HG02798 (cell line): ENCODE results near the gene TCEA3.

Experiments used
- ATAC-seq: cut with Tn5 transposase; IDR thresholded peaks from one replicate; pipeline ENCODE4 v1.9.1; 2021; ENCODE audit warnings: mild to moderate bottlenecking; ENCODE audit not compliant: unreplicated experiment, poor library complexity

TCEA3 gene

GRCh38 chr1:23424293-23425192 is at the start of gene TCEA3:
TCEA3 (minus strand) TSS chr1:23424748; CDS start chr1:23424633, 115 bp downstream.
- no peak for ATAC-seq

DNA sequence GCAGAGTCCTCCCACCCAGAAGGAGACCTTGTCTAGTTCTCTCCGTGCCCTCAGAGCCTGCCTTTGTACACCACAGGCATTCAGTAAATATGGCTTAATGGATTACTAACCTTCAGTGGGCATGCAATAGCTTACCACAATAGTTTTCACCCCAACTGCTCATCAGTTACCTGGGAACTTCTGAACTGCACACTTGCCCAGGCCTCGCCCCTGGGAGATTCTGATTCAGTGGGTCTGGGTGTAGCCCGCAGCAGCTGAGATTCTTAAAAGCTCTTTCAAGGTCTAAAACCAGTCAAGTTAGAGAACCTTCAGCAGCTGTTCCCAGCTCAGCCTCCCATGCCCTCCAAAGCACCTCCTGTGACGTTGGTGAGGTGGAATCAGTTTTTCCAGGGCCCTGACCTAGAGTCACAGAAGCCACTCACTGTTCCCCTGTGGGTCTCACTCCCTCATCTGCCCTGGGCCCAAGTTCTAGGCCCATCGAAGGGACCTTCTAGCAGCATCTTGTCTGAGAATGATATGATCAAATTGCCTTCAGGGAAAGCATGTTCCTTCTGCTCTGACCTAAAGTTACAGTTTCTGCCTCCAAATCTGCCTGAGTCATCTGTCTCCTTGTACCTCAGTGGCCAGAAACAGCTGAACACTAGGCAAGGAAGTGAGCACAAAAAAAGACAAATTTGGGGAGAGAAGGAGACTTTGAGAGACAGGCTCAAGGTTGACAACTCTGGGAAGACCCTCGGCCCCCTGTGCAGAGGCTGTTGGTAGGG is 48.7 kb upstream of the TCEA3 start:
- no peak for ATAC-seq

DNA sequence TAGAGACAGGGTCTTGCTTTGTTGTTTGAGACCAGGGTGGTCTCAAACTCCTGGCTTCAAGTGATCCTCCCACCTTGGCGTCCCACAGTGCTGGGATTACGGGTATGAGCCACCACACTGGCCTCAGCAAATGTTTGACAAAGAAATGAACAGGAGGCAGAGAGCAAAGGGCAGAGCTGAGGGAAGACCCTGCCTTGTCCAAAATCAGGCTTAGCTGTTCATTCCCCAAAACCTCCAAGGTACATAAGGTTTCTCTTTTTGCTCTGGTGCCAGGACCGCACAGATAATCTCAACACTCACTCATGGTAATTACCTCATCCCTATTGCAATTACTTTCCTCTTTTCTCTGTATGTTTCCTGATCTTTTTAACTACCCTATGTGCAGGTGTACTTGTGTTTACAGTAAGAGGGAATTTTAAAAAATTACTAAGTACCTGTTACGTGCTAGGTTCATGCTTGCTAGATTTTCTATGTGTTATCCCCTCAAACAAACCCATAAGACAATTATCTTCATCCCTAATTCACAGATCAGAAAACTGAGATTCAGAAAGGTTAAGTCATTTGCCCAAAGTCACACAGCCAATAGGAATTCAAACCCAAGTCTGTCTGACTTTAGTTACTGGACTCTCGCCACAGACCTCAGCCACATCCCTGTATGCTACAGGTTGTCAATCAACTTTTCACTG is 47.9 kb upstream of the TCEA3 start:
- ATAC-seq, result no peak

GRCh38 chr1:23471473-23472075 is 47.0 kb upstream of the TCEA3 start:
- ATAC-seq, result no peak

DNA sequence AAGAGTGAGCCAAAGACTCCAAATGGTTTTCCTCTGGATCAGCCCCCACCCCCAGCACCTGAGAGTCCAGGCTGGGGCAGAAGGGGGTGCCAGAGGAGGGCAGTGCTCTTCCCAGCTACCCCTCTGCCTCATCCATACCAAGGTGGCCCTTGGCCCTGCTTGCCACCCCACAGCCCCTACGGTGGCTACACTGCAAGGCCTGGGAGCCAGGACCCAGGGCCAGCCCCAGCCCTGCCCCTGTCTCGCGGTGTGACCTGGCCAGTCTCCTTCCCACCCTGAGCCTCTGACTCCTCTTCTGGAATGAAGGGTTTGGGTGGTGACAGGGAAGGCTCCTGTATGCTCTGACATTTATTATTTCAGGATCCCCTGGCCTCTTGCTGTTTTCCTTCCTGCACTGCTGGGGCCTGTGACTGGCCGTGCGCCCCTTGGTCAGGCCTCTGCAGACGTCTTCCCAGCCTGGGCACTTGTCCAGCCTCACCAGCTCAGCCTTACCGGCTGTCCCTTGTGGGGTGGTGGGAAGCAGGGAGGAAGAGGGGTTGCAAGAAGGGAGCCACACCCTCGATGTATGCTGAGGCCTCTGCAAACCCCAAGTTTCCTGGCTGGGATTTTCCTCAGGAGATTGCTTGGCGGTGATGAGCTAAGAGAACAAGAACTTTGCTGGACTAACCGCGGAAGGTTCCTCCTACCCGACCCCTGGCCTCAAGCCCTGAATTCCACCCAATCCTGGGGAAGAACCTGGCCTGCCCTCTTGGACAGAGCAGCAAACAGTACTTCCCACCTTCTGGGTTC is 45.9 kb upstream of the TCEA3 start:
- ATAC-seq, result no peak

GRCh38 chr1:23469372-23469982 is 44.9 kb upstream of the TCEA3 start:
- ATAC-seq, result no peak

- no peak for ATAC-seq
These were observed 42.0 kb upstream of the TCEA3 start for GRCh38 chr1:23466423-23466989.

DNA sequence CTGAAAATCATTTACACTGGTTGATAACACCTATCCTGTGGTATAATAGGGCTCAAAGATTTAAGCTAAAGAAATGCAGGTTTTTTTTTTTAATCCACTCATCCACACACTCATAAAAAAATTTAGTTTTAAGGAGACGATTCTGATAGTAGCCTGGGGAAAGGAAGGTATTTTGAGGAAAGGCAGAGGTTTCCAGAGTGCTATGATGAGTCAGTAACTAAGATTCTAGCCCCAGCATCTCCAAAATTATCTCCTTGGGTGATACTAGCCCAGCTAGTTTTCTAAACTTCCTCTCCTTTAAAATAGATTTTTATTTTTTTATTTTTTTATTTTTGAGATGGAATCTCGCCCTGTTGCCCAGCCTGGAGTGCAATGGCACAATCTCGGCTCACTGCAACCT is 38.7 kb upstream of the TCEA3 start:
- ATAC-seq, result no peak

- no peak for ATAC-seq
These were observed 38.2 kb upstream of the TCEA3 start for GRCh38 chr1:23462766-23463165.

DNA sequence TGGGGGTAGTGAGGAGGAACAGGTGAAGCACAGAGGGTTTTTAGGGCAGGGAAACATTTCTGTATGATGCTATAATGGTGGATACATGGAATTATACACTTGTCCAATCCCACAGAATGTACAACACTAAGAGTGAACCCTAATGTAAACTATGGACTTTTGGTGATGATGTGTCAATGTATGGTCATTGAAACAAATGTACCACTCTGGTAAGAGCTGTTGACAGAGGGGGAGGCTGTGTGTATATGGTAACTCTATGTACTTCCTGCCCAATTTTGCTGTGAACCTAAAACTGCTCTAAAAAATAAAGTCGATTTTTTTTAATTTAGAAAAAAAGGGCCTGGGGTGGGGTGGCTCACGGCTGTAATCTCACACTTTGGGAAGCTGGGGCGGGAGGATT is 36.5 kb upstream of the TCEA3 start:
- ATAC-seq, result no peak

DNA sequence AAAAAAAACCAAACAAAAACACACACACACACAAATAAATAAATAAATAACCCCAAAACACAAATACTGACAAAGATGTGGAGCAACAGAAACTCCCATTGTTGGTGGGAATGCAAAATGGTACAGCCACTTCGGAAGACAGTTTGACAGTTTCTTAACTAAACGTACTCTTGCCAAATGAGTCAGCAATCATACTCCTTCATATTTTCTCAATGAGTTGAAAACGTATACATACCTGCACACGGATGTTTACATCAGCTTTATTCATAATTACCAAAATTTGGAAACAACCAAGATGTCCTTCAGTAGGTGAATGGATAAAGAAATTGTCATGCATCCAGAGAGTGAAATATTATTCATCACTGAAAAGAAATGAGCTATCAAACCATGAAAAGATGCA is 36.0 kb upstream of the TCEA3 start:
- ATAC-seq, result no peak

DNA sequence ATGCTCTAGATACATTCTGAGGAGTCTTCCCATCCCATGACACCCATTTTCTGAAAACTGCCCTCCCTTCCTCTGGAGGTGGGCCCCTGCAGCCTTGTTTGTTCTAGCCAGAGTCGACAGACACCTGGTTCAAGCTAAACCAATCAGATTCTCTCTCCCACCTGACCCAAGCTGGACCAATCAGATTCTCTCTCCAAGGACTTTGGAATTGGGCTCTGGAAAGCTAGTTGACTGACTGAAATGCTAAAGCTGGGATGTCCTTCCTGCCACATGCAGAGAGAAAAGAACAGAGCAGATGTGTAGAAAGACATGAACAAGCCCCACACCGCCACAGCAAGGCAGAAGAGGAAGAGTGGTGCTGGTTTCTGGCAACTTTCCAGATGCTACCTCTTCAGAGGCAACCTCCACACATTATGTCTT is 34.8 kb upstream of the TCEA3 start:
- no peak for ATAC-seq

GRCh38 chr1:23456226-23456625 is 31.7 kb upstream of the TCEA3 start:
- no peak for ATAC-seq

DNA sequence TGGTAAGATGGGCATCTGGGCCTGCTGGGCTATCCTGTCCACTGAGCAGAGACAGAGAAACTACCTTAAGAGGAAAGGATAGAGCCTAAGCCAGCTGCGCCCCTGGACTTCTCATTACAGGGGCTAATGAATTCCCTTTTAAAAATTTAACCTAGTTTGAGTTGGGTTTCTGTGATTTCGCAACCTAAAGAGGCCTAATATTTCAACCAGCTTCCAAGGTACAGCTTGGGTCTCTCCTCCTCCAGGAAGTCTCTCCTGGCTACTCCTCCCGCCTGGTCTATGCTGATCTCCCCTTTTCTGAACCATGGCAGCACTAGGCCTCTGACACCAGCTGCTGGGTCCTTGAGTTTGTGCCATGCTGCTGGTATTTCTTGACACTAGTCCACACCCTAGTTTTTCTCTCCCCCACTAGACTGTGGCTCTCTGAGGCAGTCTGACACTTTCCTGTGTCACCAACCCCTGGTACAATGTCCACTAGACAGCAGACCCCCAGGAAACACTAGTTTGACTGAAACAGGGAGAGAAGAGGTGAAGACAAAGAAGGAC is 29.0 kb upstream of the TCEA3 start:
- no peak for ATAC-seq

DNA sequence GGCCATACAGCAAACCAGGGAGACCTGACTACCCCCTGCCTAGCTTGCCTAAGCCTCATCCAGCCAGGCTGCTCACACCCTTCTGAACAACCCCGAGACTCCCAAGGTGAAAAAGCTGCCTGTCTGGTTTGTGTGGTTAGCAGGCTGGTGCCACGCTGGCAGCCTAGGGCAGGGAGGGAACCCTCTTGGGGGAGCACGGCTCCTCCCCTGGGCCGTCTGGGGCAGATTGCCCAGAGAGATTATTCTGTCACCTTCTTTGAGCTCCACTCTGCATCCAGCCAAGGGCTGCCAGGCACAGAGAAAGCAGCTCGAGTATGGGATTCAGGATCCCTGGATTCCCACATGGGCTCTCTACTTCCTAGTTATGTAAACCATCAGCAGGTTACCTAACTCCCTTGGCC is 27.5 kb upstream of the TCEA3 start:
- no peak for ATAC-seq

DNA sequence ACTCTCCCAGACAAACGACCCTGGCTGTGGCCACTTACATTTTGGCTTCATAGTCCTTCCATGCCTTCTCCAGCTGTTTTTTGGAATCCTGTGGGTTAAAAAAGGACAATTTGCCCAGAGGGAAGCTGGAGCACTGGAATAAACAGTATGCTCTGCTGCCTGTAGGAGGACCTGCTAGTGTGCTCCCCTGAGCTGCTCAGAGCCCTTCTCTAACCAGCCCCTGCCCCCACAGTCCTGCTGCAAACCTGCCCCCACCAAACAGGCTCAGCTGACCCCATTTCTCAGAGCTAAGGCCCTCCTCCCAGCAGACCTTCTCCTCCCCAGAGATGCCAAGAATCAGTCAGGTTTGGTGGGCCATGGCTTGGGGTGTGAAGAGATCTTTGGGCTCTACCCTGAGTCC is 26.9 kb upstream of the TCEA3 start:
- ATAC-seq, result no peak

GRCh38 chr1:23450894-23451293 is 26.3 kb upstream of the TCEA3 start:
- ATAC-seq, result no peak

DNA sequence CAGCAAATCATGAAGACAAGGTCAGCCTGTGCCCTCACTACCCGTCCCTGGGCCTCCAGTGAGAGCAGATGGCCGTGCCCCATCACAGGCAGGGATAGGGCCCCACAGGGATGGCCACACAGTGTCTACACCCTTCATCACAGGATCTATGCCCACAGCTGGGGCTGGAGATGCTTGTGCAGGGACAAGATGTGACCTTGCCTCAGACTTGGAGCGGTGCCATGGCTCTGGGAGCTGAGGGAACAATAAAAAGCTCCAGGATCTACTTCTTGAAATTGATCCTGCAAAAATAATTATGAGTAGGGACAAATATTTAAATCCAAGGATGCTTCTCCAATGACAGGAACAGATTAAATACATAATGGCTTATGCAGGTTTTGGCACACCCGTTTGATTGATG is 25.4 kb upstream of the TCEA3 start:
- ATAC-seq, result no peak

DNA sequence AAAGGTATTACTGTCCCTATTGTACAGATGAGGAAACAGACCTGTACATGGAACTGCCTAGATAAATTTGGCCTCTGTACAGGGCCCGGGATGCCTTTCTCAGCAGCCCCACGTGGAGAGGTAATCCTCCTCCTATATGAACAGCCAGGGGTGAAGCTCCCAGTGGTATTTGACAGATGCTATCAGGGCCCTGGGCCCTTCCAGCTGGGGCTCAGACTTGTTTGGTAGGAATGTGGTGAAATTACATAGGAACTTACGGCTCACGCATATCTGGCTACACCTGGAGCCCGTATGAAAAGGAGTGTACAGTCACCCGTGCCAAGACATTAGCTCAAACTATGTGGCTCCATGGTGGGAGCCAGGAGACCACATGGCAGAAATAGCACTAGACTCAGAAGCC is 24.8 kb upstream of the TCEA3 start:
- ATAC-seq, result no peak
